ENCODE measurements around the gene CALD1. TPM values are rescaled to one million over a fixed set of nuclear protein-coding genes. Genes with fewer than 3 reads are reported as not detected.

The CALD1 gene
- total RNA-seq, 2 experiments from 2014 or later: 0.33 TPM; not detected in 1

GRCh38 chr7:134783294-134784069, 4.0 kb downstream of the CALD1 start:
- CTCF ChIA-PET: no interaction called here
- Mint-ChIP-seq H3K27me3 (no peaks in the 10 kb centered on the region), H3K27ac (no peak overlapping the region), H3K4me1 (ENCODE audit: low read depth) (peaks cover 10% of the 10 kb centered on the region), H3K36me3 (ENCODE audit: low read depth) (no peaks in the 10 kb centered on the region), H3K4me3 (no peak overlapping the region), H3K9me3 (no peaks in the 10 kb centered on the region)
- POLR2A ChIA-PET: interaction anchor here (1.2 kb wide), 1 partner anchor 103 kb away, joined by 3 read pairs; no protein-coding TSS in a partner anchor
- no peak for TF ChIP-seq CTCF (IDR thresholded peaks at IDR 0.05)
- Histone ChIP-seq H3K4me1 (ENCODE audit: insufficient read depth, low read length) (no peaks in the 10 kb centered on the region), H3K27ac (ENCODE audit: low read depth in 1 of 2, low read length in 2 of 2) (no peak overlapping the region), H3K27me3 (ENCODE audit: control insufficient read depth in 1 of 2, insufficient read depth in 2 of 2, low read length in 2 of 2) (no peaks in the 10 kb centered on the region), H3K36me3 (ENCODE audit: insufficient read depth, low read length) (no peaks in the 10 kb centered on the region), H3K4me3 (ENCODE audit: low read length) (no peak overlapping the region), H3K9me3 (ENCODE audit: control insufficient read depth in 1 of 2, insufficient read depth in 1 of 2, low read length in 2 of 2) (no peaks in the 10 kb centered on the region)
- ATAC-seq (ENCODE audit: poor library complexity) (no peak), DNase-seq (no peak)
- intact Hi-C loops (cut with DNase I, micrococcal nuclease): no loop called here

- Histone ChIP-seq H3K4me1 (ENCODE audit: insufficient read depth, low read length) (no peaks in the 10 kb centered on the region), H3K36me3 (ENCODE audit: insufficient read depth, low read length) (no peaks in the 10 kb centered on the region), H3K4me3 (ENCODE audit: low read length) (no peak overlapping the region), H3K27ac (ENCODE audit: low read depth in 1 of 2, low read length in 2 of 2) (no peak overlapping the region), H3K27me3 (ENCODE audit: control insufficient read depth in 1 of 2, insufficient read depth in 2 of 2, low read length in 2 of 2) (no peaks in the 10 kb centered on the region), H3K9me3 (ENCODE audit: control insufficient read depth in 1 of 2, insufficient read depth in 1 of 2, low read length in 2 of 2) (no peaks in the 10 kb centered on the region)
- TF ChIP-seq CTCF (IDR thresholded peaks at IDR 0.05): no peak
- intact Hi-C loops (cut with DNase I, micrococcal nuclease): no loop called here
- Mint-ChIP-seq H3K27ac (no peak overlapping the region), H3K36me3 (ENCODE audit: low read depth) (no peaks in the 10 kb centered on the region), H3K27me3 (no peaks in the 10 kb centered on the region), H3K4me1 (ENCODE audit: low read depth) (peaks cover 10% of the 10 kb centered on the region), H3K4me3 (no peak overlapping the region), H3K9me3 (no peaks in the 10 kb centered on the region)
- ATAC-seq (ENCODE audit: poor library complexity) (no peak), DNase-seq (no peak)
- CTCF ChIA-PET: no interaction called here
- POLR2A ChIA-PET: interaction anchor here (1.2 kb wide), 1 partner anchor 102 kb away, joined by 3 read pairs; no protein-coding TSS in a partner anchor
These were observed 5.0 kb downstream of the CALD1 start for GRCh38 chr7:134784251-134785049.

- Mint-ChIP-seq H3K4me1 (ENCODE audit: low read depth) (peaks cover 10% of the 10 kb centered on the region), H3K9me3 (no peaks in the 10 kb centered on the region), H3K27me3 (no peaks in the 10 kb centered on the region), H3K36me3 (ENCODE audit: low read depth) (no peaks in the 10 kb centered on the region), H3K4me3 (no peak overlapping the region), H3K27ac (no peak overlapping the region)
- H3K36me3 ChIP-seq (ENCODE audit: insufficient read depth, low read length): no peaks in the 10 kb centered on the region
- ATAC-seq (ENCODE audit: poor library complexity) (no peak), DNase-seq (no peak)
- POLR2A ChIA-PET: no interaction called here
- TF ChIP-seq CTCF (IDR thresholded peaks at IDR 0.05): no peak
- CTCF ChIA-PET: no interaction called here
- H3K27ac ChIP-seq (ENCODE audit: low read depth in 1 of 2, low read length in 2 of 2): no peak overlapping the region
- H3K4me3 ChIP-seq (ENCODE audit: low read length): no peak overlapping the region
- intact Hi-C loops (cut with DNase I, micrococcal nuclease): no loop called here
- H3K4me1 ChIP-seq (ENCODE audit: insufficient read depth, low read length): no peaks in the 10 kb centered on the region
- no peaks in the 10 kb centered on the region for H3K9me3 ChIP-seq (ENCODE audit: control insufficient read depth in 1 of 2, insufficient read depth in 1 of 2, low read length in 2 of 2)
- H3K27me3 ChIP-seq (ENCODE audit: control insufficient read depth in 1 of 2, insufficient read depth in 2 of 2, low read length in 2 of 2): no peaks in the 10 kb centered on the region
These were observed 6.4 kb downstream of the CALD1 start for GRCh38 chr7:134785842-134786241.
